Smooth muscle cell (in vitro differentiated cells): ENCODE results near the gene SLC13A1. TPM values are rescaled to one million over a fixed set of nuclear protein-coding genes. Genes with fewer than 3 reads are reported as not detected.

Source experiments
- DNase-seq: peaks from one replicate; lab custom pipeline; 2025; ENCODE audit not compliant: unreplicated experiment; lab: John Stamatoyannopoulos, UW
- H2AFZ ChIP-seq: fragments of 200-600 bp; sonication (generic); 2 replicates; pipeline ENCODE4 v1.6.0; 2016; ENCODE audit warnings: antibody characterized with exemption, low read depth, mild to moderate bottlenecking
- H3F3A ChIP-seq: fragments of 200-600 bp; sonication (generic); 2 replicates; pipeline ENCODE4 v1.6.0; 2017; ENCODE audit warnings: antibody characterized with exemption, low read depth
- H3K27ac ChIP-seq: fragments of 200-600 bp; sonication (generic); 2 replicates; pipeline ENCODE4 v1.5.1; 2016; ENCODE audit warnings: low read depth, mild to moderate bottlenecking
- H3K27me3 ChIP-seq: fragments of 200-600 bp; sonication (generic); 2 replicates; pipeline ENCODE4 v1.6.1; 2016; ENCODE audit warnings: low read depth, mild to moderate bottlenecking
- H3K36me3 ChIP-seq: fragments of 200-600 bp; sonication (generic); 2 replicates; pipeline ENCODE4 v1.5.1; 2016; ENCODE audit warnings: low read depth
- H3K4me1 ChIP-seq: fragments of 200-600 bp; sonication (generic); 2 replicates; pipeline ENCODE4 v1.5.1; 2016; ENCODE audit warnings: low read depth
- H3K4me2 ChIP-seq: fragments of 200-600 bp; sonication (generic); 2 replicates; pipeline ENCODE4 v1.6.0; 2016; ENCODE audit warnings: mild to moderate bottlenecking
- H3K4me3 ChIP-seq: fragments of 200-600 bp; sonication (generic); 2 replicates; pipeline ENCODE4 v1.5.1; 2016; ENCODE audit warnings: mild to moderate bottlenecking
- H3K79me2 ChIP-seq: fragments of 200-600 bp; sonication (generic); 2 replicates; pipeline ENCODE4 v1.6.0; 2016; ENCODE audit warnings: low read depth, mild to moderate bottlenecking
- H3K9ac ChIP-seq: fragments of 200-600 bp; sonication (generic); 2 replicates; pipeline ENCODE4 v1.6.0; 2016; ENCODE audit warnings: low read depth
- H3K9me3 ChIP-seq: fragments of 200-600 bp; sonication (generic); replicated peaks from 2 replicates; pipeline ENCODE4 v1.5.1; 2016; ENCODE audit warnings: low read depth
- H4K20me1 ChIP-seq: fragments of 200-600 bp; sonication (generic); 2 replicates; pipeline ENCODE4 v1.6.0; 2016; ENCODE audit warnings: low read depth
- CTCF ChIP-seq: fragments of 200-600 bp; sonication (generic); IDR thresholded peaks from 2 replicates; pipeline ENCODE4 v1.5.1; 2017; ENCODE audit warnings: borderline replicate concordance, mild to moderate bottlenecking, antibody characterized with exemption; ENCODE audit not compliant: insufficient read depth, poor library complexity, severe bottlenecking
- WGBS: methylation state at CpG from one replicate; pipeline ENCODE4 v1.1.7; 2016; ENCODE audit warnings: low lambda C conversion rate; 5-methylcytosine and 5-hydroxymethylcytosine counted together
- polyA plus RNA-seq: library from polyadenylated mRNA; unstranded; fragments of >200 nt; fragmentation: Nextera tagmentation; extraction: Ambion mirVana; gene quantifications from 2 replicates; pipeline ENCODE4 v1.2.1, GENCODE V29; 2016
- total RNA-seq: library from RNA; depleted of rRNA; stranded (reverse); fragments of >200 nt; gene quantifications from 2 replicates; pipeline ENCODE4 v1.2.3, GENCODE V29; 2014

The SLC13A1 gene
- total and polyA plus RNA-seq, 2 experiments from 2014 or later, result not detected

DNA sequence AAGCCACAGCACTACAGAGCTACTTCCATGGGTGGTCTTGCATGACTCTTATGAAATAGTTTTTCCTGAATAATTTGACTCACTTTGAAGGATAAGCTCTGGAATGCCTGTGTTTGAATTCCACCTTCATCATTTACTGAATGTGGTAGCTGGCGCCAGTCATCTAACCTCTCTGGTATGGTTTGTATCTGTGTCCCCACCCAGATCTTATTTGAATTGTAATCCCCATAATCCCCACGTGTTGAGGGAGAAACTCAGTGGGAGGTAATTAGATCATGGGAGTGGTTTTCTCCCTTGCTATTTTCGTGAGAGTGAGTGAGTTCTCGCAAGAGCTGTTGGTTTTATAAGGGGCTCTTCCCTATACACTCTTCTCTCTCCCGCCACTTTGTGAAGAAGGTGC is 11.2 kb upstream of the SLC13A1 start:
- no peaks in the 10 kb centered on the region for H4K20me1 ChIP-seq
- WGBS, result 48% methylated on average over 5 of the region's 5 CpGs
- no peak overlapping the region for H3K4me3 ChIP-seq
- H3K27ac ChIP-seq, result no peak overlapping the region
- no peak for TF ChIP-seq CTCF
- no peaks in the 10 kb centered on the region for H3K79me2 ChIP-seq
- H3K9ac ChIP-seq, result no peak overlapping the region
- no peaks in the 10 kb centered on the region for H3K36me3 ChIP-seq
- no peak overlapping the region for H3K4me2 ChIP-seq
- H3K27me3 ChIP-seq, result no peaks in the 10 kb centered on the region
- H2AFZ ChIP-seq, result no peak overlapping the region
- DNase-seq, result no peak
- no peaks in the 10 kb centered on the region for H3K4me1 ChIP-seq
- peaks cover 5% of the 10 kb centered on the region for H3K9me3 ChIP-seq
- H3F3A ChIP-seq, result no peaks in the 10 kb centered on the region

DNA sequence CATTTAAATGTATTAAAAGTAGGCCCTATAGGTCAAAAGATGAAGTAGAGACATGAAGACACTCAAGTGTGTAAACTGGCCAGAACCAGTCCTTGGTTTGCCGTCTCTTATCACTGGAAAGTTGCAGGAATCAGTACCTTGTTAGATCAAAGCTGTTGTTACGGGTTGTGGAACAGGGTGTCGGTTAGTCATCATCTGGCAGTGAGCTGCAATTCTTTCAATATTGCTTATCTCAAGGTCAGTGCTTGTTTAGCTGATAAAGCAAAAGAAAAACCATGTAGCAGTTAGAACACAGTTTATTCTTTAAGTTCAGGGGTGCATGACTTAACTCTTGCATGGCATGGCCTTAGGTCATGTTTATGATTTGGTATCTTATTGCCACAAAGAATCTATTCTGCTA is 10.0 kb upstream of the SLC13A1 start:
- Histone ChIP-seq H3K9ac (no peak overlapping the region), H4K20me1 (no peaks in the 10 kb centered on the region), H3K27me3 (no peaks in the 10 kb centered on the region), H3K4me1 (no peaks in the 10 kb centered on the region), H3K36me3 (no peaks in the 10 kb centered on the region), H3K4me2 (no peak overlapping the region), H3K27ac (no peak overlapping the region), H3K4me3 (no peak overlapping the region), H2AFZ (no peak overlapping the region), H3F3A (no peaks in the 10 kb centered on the region), H3K79me2 (no peaks in the 10 kb centered on the region), H3K9me3 (no peaks in the 10 kb centered on the region)
- 46% methylated on average over 3 of the region's 3 CpGs for WGBS
- no peak for TF ChIP-seq CTCF
- no peak for DNase-seq

DNA sequence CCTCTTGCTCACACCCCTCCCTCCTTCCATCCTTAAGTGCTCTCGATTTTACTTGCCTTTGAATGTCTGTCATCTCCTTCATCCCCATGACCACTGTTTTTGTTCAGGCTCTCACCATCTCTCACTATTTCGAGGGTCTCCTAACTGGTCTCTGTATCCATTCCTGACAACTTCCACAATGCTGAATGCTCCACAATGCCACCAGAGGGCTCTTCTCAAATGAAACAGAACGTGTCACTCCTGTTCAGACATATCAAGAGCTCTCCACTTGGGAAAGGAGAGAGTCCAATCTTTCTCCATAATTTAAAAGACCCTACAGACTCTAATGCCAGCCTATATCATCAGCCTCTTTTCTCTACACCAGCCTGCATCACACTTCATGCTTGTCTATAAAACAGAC is 9.0 kb upstream of the SLC13A1 start:
- Histone ChIP-seq H3K27ac (no peak overlapping the region), H3K27me3 (no peaks in the 10 kb centered on the region), H3K4me1 (no peaks in the 10 kb centered on the region), H3K79me2 (no peaks in the 10 kb centered on the region), H3K9ac (no peak overlapping the region), H3K4me2 (no peak overlapping the region), H2AFZ (no peak overlapping the region), H3F3A (no peaks in the 10 kb centered on the region), H3K9me3 (no peaks in the 10 kb centered on the region), H3K36me3 (no peaks in the 10 kb centered on the region), H3K4me3 (no peak overlapping the region), H4K20me1 (no peaks in the 10 kb centered on the region)
- 70% methylated on average over 3 of the region's 3 CpGs for WGBS
- peak; percentile 42 for TF ChIP-seq CTCF
- DNase-seq, result no peak

GRCh38 chr7:123204206-123204835 is 4.6 kb upstream of the SLC13A1 start:
- Histone ChIP-seq H3K36me3 (no peaks in the 10 kb centered on the region), H4K20me1 (no peaks in the 10 kb centered on the region), H3K27ac (no peak overlapping the region), H3F3A (no peaks in the 10 kb centered on the region), H3K4me3 (no peak overlapping the region), H3K9me3 (no peaks in the 10 kb centered on the region), H3K27me3 (no peaks in the 10 kb centered on the region), H2AFZ (no peak overlapping the region), H3K9ac (no peak overlapping the region), H3K4me2 (no peak overlapping the region), H3K79me2 (no peaks in the 10 kb centered on the region), H3K4me1 (no peaks in the 10 kb centered on the region)
- TF ChIP-seq CTCF, result no peak
- DNase-seq, result no peak
- WGBS, result 82% methylated on average over 3 of the region's 3 CpGs
